HepG2 (cell line): ENCODE measurements around the gene IFNA6. TPM values are rescaled to one million over a fixed set of nuclear protein-coding genes. Genes with fewer than 3 reads are reported as not detected.

ENCODE experiments used
- ARID2 ChIP-seq: sonication (generic); formaldehyde crosslinking; IDR thresholded peaks from 2 replicates; pipeline ENCODE4 v1.8.1; 2022; ENCODE audit warnings: mild to moderate bottlenecking, missing genetic modification reagents, borderline replicate concordance
- CC2D1A ChIP-seq: sonication (generic); formaldehyde crosslinking; IDR thresholded peaks from 2 replicates; pipeline ENCODE4 v1.8.1; 2023; ENCODE audit warnings: mild to moderate bottlenecking, missing genetic modification reagents
- CENPBD1 ChIP-seq: sonication (generic); formaldehyde crosslinking; IDR thresholded peaks from 2 replicates; pipeline ENCODE4 v1.8.0; 2022; ENCODE audit warnings: missing genetic modification reagents, low read depth, mild to moderate bottlenecking, borderline replicate concordance
- FUBP1 ChIP-seq: sonication (generic); formaldehyde crosslinking; IDR thresholded peaks from 2 replicates; pipeline ENCODE4 v1.5.1; 2020; ENCODE audit warnings: missing genetic modification reagents, mild to moderate bottlenecking, borderline replicate concordance
- MYPOP ChIP-seq: sonication (generic); formaldehyde crosslinking; IDR thresholded peaks from 2 replicates; pipeline ENCODE4 v1.8.1; 2023; ENCODE audit warnings: mild to moderate bottlenecking, moderate library complexity, missing genetic modification reagents
- RAD21 ChIP-seq: fragments of 450-650 bp; formaldehyde crosslinking; IDR thresholded peaks from 2 replicates; pipeline ENCODE4 v1.5.0; 2020; ENCODE audit warnings: mild to moderate bottlenecking
- SOX6 ChIP-seq, 2 experiments: fragments of 450-650 bp in 1 of 2; sonication (generic) in 1 of 2; formaldehyde crosslinking in 1 of 2; IDR thresholded peaks; 2 replicates each; pipeline versions ENCODE4 v1.4.0 to v1.6.1; 2017 to 2020; ENCODE audit warnings: antibody characterized with exemption in 1 of 2, mild to moderate bottlenecking in 1 of 2, missing genetic modification reagents in 1 of 2
- TCF7L2 ChIP-seq: IDR thresholded peaks from 2 replicates; pipeline ENCODE4 v1.6.1; 2011; ENCODE audit warnings: mild to moderate bottlenecking, low read depth, low read length, moderate library complexity
- XBP1 ChIP-seq: sonication (generic); formaldehyde crosslinking; IDR thresholded peaks from 2 replicates; pipeline ENCODE4 v1.5.0; 2020; ENCODE audit warnings: missing genetic modification reagents
- ZNF576 ChIP-seq: sonication (generic); formaldehyde crosslinking; IDR thresholded peaks from 2 replicates; pipeline ENCODE4 v1.4.0; 2020; ENCODE audit warnings: mild to moderate bottlenecking, missing genetic modification reagents
- ZNF598 ChIP-seq: sonication (generic); formaldehyde crosslinking; IDR thresholded peaks from 2 replicates; pipeline ENCODE4 v1.5.1; 2020; ENCODE audit warnings: mild to moderate bottlenecking, missing genetic modification reagents, borderline replicate concordance
- ZNF691 ChIP-seq: sonication (generic); formaldehyde crosslinking; IDR thresholded peaks from 2 replicates; pipeline ENCODE4 v1.4.0; 2020; ENCODE audit warnings: missing genetic modification reagents, low read depth, mild to moderate bottlenecking, borderline replicate concordance
- ZNF777 ChIP-seq: sonication (generic); formaldehyde crosslinking; IDR thresholded peaks from 2 replicates; pipeline ENCODE4 v1.4.0; 2020; ENCODE audit warnings: missing genetic modification reagents
- polyA plus RNA-seq, 8 experiments: library from polyadenylated mRNA; depleted of rRNA in 3 of 8; stranded (reverse) in 7 of 8; unstranded in 1 of 8; fragments of >200 nt; fragmentation: Illumina TruSeq in 4 of 8; extraction: Trizol in 4 of 8; gene quantifications; 2 replicates each; pipeline versions ENCODE4 v1.2.1 to v1.2.3, GENCODE V29; 2011 to 2016; ENCODE audit warnings: low read depth in 4 of 8, missing spikeins in 1 of 8, mixed read lengths in 1 of 8; ENCODE audit not compliant: insufficient read depth in 1 of 8
- total RNA-seq, 5 experiments: library from RNA; depleted of rRNA; stranded (reverse); fragments of >200 nt; fragmentation: Illumina TruSeq; extraction: Trizol; gene quantifications; 2 replicates each; pipeline ENCODE4 v1.2.3, GENCODE V29; 2016; ENCODE audit warnings: low read depth in 1 of 5

The IFNA6 gene
- total and polyA plus RNA-seq, 2 of the 13 experiments (the other 11 are each of a cell fraction or from before 2014, with no cell fraction given), result not detected

- no peak for TF ChIP-seq FUBP1
- TF ChIP-seq ARID2 (CRISPR knock-in tag), result no peak
- TF ChIP-seq SOX6 (IDR thresholded peaks at IDR 0.05), result no peak
- no peak for TF ChIP-seq SOX6 (CRISPR knock-in tag; IDR thresholded peaks at IDR 0.05)
- TF ChIP-seq MYPOP (CRISPR knock-in tag), result no peak
- no peak for TF ChIP-seq RAD21
- no peak for TF ChIP-seq XBP1 (CRISPR knock-in tag)
- no peak for TF ChIP-seq ZNF777
- TF ChIP-seq CENPBD1, result no peak
- TF ChIP-seq ZNF691 (CRISPR knock-in tag), result no peak
- no peak for TF ChIP-seq TCF7L2
- no peak for TF ChIP-seq ZNF576 (CRISPR knock-in tag)
- no peak for TF ChIP-seq CC2D1A (CRISPR knock-in tag)
- no peak for TF ChIP-seq ZNF598 (CRISPR knock-in tag)
- TF ChIP-seq, all 625 proteins: peak for 0
Measured at GRCh38 chr9:21305213-21305612, 45.5 kb downstream of the IFNA6 start, which contains the start of gene IFNA5 (continued).

Other genes with a start within 250 kb of the IFNA6 start
- gene IFNW1, start 209.1 kb downstream of the IFNA6 start, total RNA-seq (2016; rRNA removed; fragmentation: Illumina TruSeq; extraction: Trizol), result not detected in 2 replicates
- gene IFNW1, start 209.1 kb downstream of the IFNA6 start, polyA plus RNA-seq (2011; rRNA removed), result not detected in 2 replicates
- not detected in 2 replicates for gene IFNA21, start 184.2 kb downstream of the IFNA6 start, total RNA-seq (2016; rRNA removed; fragmentation: Illumina TruSeq; extraction: Trizol)
- gene IFNA21, start 184.2 kb downstream of the IFNA6 start, polyA plus RNA-seq (2011; rRNA removed), result not detected in 2 replicates
- gene IFNA4, start 163.3 kb downstream of the IFNA6 start, total RNA-seq (2016; rRNA removed; fragmentation: Illumina TruSeq; extraction: Trizol), result not detected in 2 replicates
- gene IFNA4, start 163.3 kb downstream of the IFNA6 start, polyA plus RNA-seq (2011; rRNA removed), result not detected in 2 replicates
- not detected in 2 replicates for gene IFNA7, start 148.7 kb downstream of the IFNA6 start, total RNA-seq (2016; rRNA removed; fragmentation: Illumina TruSeq; extraction: Trizol)
- gene IFNA7, start 148.7 kb downstream of the IFNA6 start, polyA plus RNA-seq (2011; rRNA removed), result not detected in 2 replicates
- not detected in 2 replicates for gene IFNA10, start 143.7 kb downstream of the IFNA6 start, total RNA-seq (2016; rRNA removed; fragmentation: Illumina TruSeq; extraction: Trizol)
- gene IFNA10, start 143.7 kb downstream of the IFNA6 start, polyA plus RNA-seq (2011; rRNA removed), result not detected in 2 replicates
- gene IFNA16, start 133.6 kb downstream of the IFNA6 start, total RNA-seq (2016; rRNA removed; fragmentation: Illumina TruSeq; extraction: Trizol), result not detected in 2 replicates
- not detected in 2 replicates for gene IFNA16, start 133.6 kb downstream of the IFNA6 start, polyA plus RNA-seq (2011; rRNA removed)
- not detected in 2 replicates for gene IFNA17, start 122.7 kb downstream of the IFNA6 start, total RNA-seq (2016; rRNA removed; fragmentation: Illumina TruSeq; extraction: Trizol)
- not detected in 2 replicates for gene IFNA17, start 122.7 kb downstream of the IFNA6 start, polyA plus RNA-seq (2011; rRNA removed)
- not detected in 2 replicates for gene IFNA14, start 110.9 kb downstream of the IFNA6 start, total RNA-seq (2016; rRNA removed; fragmentation: Illumina TruSeq; extraction: Trizol)
- gene IFNA14, start 110.9 kb downstream of the IFNA6 start, polyA plus RNA-seq (2011; rRNA removed), result not detected in 2 replicates
- not detected in 2 replicates for gene IFNA5, start 45.6 kb downstream of the IFNA6 start, total RNA-seq (2016; rRNA removed; fragmentation: Illumina TruSeq; extraction: Trizol)
- gene IFNA5, start 45.6 kb downstream of the IFNA6 start, polyA plus RNA-seq (2011; rRNA removed), result not detected in 2 replicates
- 17.7 and 32.7 TPM in 2 replicates for gene KLHL9, start 15.5 kb downstream of the IFNA6 start, total RNA-seq (2016; rRNA removed; fragmentation: Illumina TruSeq; extraction: Trizol)
- 8.1 and 8.7 TPM in 2 replicates for gene KLHL9, start 15.5 kb downstream of the IFNA6 start, polyA plus RNA-seq (2011; rRNA removed)
- gene IFNA13, start 17.2 kb upstream of the IFNA6 start, total RNA-seq (2016; rRNA removed; fragmentation: Illumina TruSeq; extraction: Trizol), result not detected in 2 replicates
- not detected in 2 replicates for gene IFNA13, start 17.2 kb upstream of the IFNA6 start, polyA plus RNA-seq (2011; rRNA removed)
- not detected in 2 replicates for gene IFNA2, start 34.5 kb upstream of the IFNA6 start, total RNA-seq (2016; rRNA removed; fragmentation: Illumina TruSeq; extraction: Trizol)
- gene IFNA2, start 34.5 kb upstream of the IFNA6 start, polyA plus RNA-seq (2011; rRNA removed), result not detected in 2 replicates
- not detected in 2 replicates for gene IFNA8, start 58.2 kb upstream of the IFNA6 start, total RNA-seq (2016; rRNA removed; fragmentation: Illumina TruSeq; extraction: Trizol)
- gene IFNA8, start 58.2 kb upstream of the IFNA6 start, polyA plus RNA-seq (2011; rRNA removed), result not detected in 2 replicates
- gene IFNA1, start 89.6 kb upstream of the IFNA6 start, total RNA-seq (2016; rRNA removed; fragmentation: Illumina TruSeq; extraction: Trizol), result not detected in 2 replicates
- not detected in 2 replicates for gene IFNA1, start 89.6 kb upstream of the IFNA6 start, polyA plus RNA-seq (2011; rRNA removed)
- gene IFNE, start 131.4 kb upstream of the IFNA6 start, total RNA-seq (2016; rRNA removed; fragmentation: Illumina TruSeq; extraction: Trizol), result not detected in 2 replicates
- not detected in 2 replicates for gene IFNE, start 131.4 kb upstream of the IFNA6 start, polyA plus RNA-seq (2011; rRNA removed)